Activated CD8-positive, alpha-beta memory T cell treated with anti-CD3 and anti-CD28 coated beads for 48 hours (primary cell): Measurements from ENCODE around the gene KCNIP1.

Source experiments
- DNase-seq, 3 experiments: peaks; one replicate each; pipeline ENCODE4 v3.0.0-alpha.2; 2020; ENCODE audit warnings: low read depth in 2 of 3, low spot score in 2 of 3

Gene KCNIP1

GRCh38 chr5:170562875-170563228 lies 59.0 kb downstream of the KCNIP1 start:
- DNase-seq = no peak

GRCh38 chr5:170563824-170564567 lies 60.2 kb downstream of the KCNIP1 start:
- no peak for DNase-seq

GRCh38 chr5:170565072-170565471 lies 61.3 kb downstream of the KCNIP1 start:
- no peak for DNase-seq

- no peak for DNase-seq
Measured at GRCh38 chr5:170569101-170569500, 65.3 kb downstream of the KCNIP1 start.

- no peak for DNase-seq
Measured at GRCh38 chr5:170570476-170570875, 66.7 kb downstream of the KCNIP1 start.

GRCh38 chr5:170571281-170571731 lies 67.5 kb downstream of the KCNIP1 start:
- DNase-seq = no peak

GRCh38 chr5:170571875-170572852 lies 68.3 kb downstream of the KCNIP1 start:
- DNase-seq = peak in 2 of 3 experiments; percentile 40 to 42

GRCh38 chr5:170573114-170573513 lies 69.3 kb downstream of the KCNIP1 start:
- no peak for DNase-seq

GRCh38 chr5:170573660-170574059 lies 69.8 kb downstream of the KCNIP1 start:
- no peak for DNase-seq

GRCh38 chr5:170576602-170577535 lies 73.0 kb downstream of the KCNIP1 start:
- no peak for DNase-seq

GRCh38 chr5:170579601-170580000 lies 75.8 kb downstream of the KCNIP1 start:
- no peak for DNase-seq

GRCh38 chr5:170581211-170581610 lies 77.4 kb downstream of the KCNIP1 start:
- DNase-seq = no peak

- DNase-seq = no peak
Measured at GRCh38 chr5:170582644-170583330, 79.0 kb downstream of the KCNIP1 start.

GRCh38 chr5:170584003-170584402 lies 80.2 kb downstream of the KCNIP1 start:
- DNase-seq = no peak

GRCh38 chr5:170584450-170585058 lies 80.7 kb downstream of the KCNIP1 start:
- DNase-seq = no peak

- DNase-seq = no peak
Measured at GRCh38 chr5:170585273-170585948, 81.6 kb downstream of the KCNIP1 start.

GRCh38 chr5:170587808-170588207 lies 84.0 kb downstream of the KCNIP1 start:
- DNase-seq = no peak

- no peak for DNase-seq
Measured at GRCh38 chr5:170589643-170590042, 85.8 kb downstream of the KCNIP1 start.

- DNase-seq = no peak
Measured at GRCh38 chr5:170590566-170590965, 86.7 kb downstream of the KCNIP1 start.
